Fibroblast of lung (primary cell): ENCODE measurements around the gene NME7.

Experiments
- EZH2 ChIP-seq: IDR thresholded peaks from 2 replicates; pipeline ENCODE4 v1.5.1; 2012; ENCODE audit warnings: low read length, control low read depth, mild to moderate bottlenecking; ENCODE audit errors: missing control alignments
- TF ChIP-seq, protein P1 (sequence below), 2 donors: IDR thresholded peaks in 1 of 2; conservative IDR thresholded peaks in 1 of 2; 1 replicate in 1 of 2; 2 replicates in 1 of 2; pipeline ENCODE4 v1.5.1; 2011 to 2012; ENCODE audit warnings: low read length in 2 of 2, control low read depth in 1 of 2, inconsistent platforms in 1 of 2, low read depth in 1 of 2, mild to moderate bottlenecking in 1 of 2

DNA sequence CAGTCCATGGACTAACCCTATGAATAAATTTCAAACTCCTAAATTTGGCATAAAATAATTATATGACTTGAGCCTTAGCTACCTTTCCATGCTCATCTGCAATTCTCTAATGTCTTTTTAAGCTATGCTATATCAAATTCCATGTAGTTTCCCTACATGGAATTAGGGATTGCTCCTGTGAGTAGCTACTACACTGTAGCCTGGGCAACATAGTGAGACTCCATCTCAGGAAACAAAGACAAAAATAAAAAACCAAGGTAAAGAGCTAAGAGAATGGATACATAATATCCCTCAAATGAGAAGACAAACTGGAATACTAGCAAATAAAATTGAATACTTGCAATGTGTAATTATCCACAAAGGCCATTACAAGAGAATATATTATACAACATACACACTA lies 223.6 kb downstream of the NME7 start:
- TF ChIP-seq, protein P1, sequence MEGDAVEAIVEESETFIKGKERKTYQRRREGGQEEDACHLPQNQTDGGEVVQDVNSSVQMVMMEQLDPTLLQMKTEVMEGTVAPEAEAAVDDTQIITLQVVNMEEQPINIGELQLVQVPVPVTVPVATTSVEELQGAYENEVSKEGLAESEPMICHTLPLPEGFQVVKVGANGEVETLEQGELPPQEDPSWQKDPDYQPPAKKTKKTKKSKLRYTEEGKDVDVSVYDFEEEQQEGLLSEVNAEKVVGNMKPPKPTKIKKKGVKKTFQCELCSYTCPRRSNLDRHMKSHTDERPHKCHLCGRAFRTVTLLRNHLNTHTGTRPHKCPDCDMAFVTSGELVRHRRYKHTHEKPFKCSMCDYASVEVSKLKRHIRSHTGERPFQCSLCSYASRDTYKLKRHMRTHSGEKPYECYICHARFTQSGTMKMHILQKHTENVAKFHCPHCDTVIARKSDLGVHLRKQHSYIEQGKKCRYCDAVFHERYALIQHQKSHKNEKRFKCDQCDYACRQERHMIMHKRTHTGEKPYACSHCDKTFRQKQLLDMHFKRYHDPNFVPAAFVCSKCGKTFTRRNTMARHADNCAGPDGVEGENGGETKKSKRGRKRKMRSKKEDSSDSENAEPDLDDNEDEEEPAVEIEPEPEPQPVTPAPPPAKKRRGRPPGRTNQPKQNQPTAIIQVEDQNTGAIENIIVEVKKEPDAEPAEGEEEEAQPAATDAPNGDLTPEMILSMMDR (conservative IDR thresholded peaks at IDR 0.05 in 1 of 2, IDR thresholded peaks at IDR 0.05 in 1 of 2; ENCODE audit: low read depth in 1 of 2, low read length in 2 of 2) = no peak
- TF ChIP-seq EZH2 = no peak
